GM12874 (cell line): ENCODE results near the gene AHDC1.
A peak's percentile ranks its signal among the peaks of the same experiment; 100 is the strongest.

ENCODE experiments used
- CTCF ChIP-seq: IDR thresholded peaks from 2 replicates; pipeline ENCODE4 v1.5.1; 2011; ENCODE audit warnings: low read depth, mild to moderate bottlenecking, control low read depth, low read length, moderate library complexity; ENCODE audit not compliant: insufficient read depth

AHDC1 gene

GRCh38 chr1:27605796-27606707, 2.1 kb upstream of the AHDC1 start:
- peak; percentile 82 for TF ChIP-seq CTCF

GRCh38 chr1:27605300-27605766, 1.4 kb upstream of the AHDC1 start:
- no peak for TF ChIP-seq CTCF

- no peak for TF ChIP-seq CTCF
Measured at GRCh38 chr1:27604579-27605299, 795 bp upstream of the AHDC1 start.

GRCh38 chr1:27603309-27603680, 649 bp downstream of the AHDC1 start:
- no peak for TF ChIP-seq CTCF

GRCh38 chr1:27602462-27603308, 1.3 kb downstream of the AHDC1 start:
- TF ChIP-seq CTCF, result no peak

GRCh38 chr1:27601771-27602461, 2.0 kb downstream of the AHDC1 start:
- no peak for TF ChIP-seq CTCF
